ENCODE measurements around the gene MIOX. TPM values are rescaled to one million over a fixed set of nuclear protein-coding genes. Genes with fewer than 3 reads are reported as not detected.

The MIOX gene
- total RNA-seq, 1 donor: not detected

GRCh38 chr22:50522208-50522805 lies 35.6 kb downstream of the MIOX start:
- Histone ChIP-seq H3K36me3 (ENCODE audit: insufficient read depth, low read length) (peaks cover 29% of the 10 kb centered on the region), H4K20me1 (ENCODE audit: insufficient read depth, low read length) (peaks cover 23% of the 10 kb centered on the region), H2AFZ (ENCODE audit: low read length) (no peak overlapping the region), H3K4me3 (ENCODE audit: insufficient read depth, low read length) (no peak overlapping the region), H3K27me3 (ENCODE audit: insufficient read depth, low read length) (no peaks in the 10 kb centered on the region), H3K79me2 (ENCODE audit: insufficient read depth, low read length) (peaks cover 33% of the 10 kb centered on the region), H3K4me2 (ENCODE audit: insufficient read depth, low read length) (no peak overlapping the region), H3K27ac (ENCODE audit: low read depth, low read length) (no peak overlapping the region), H3K4me1 (ENCODE audit: insufficient read depth, low read length) (peaks cover 13% of the 10 kb centered on the region), H3K9me3 (ENCODE audit: low read depth, low read length) (no peaks in the 10 kb centered on the region)
- DNase-seq (ENCODE audit: insufficient read length, low spot score, missing footprints): peak; percentile 65
- TF ChIP-seq, protein P1, sequence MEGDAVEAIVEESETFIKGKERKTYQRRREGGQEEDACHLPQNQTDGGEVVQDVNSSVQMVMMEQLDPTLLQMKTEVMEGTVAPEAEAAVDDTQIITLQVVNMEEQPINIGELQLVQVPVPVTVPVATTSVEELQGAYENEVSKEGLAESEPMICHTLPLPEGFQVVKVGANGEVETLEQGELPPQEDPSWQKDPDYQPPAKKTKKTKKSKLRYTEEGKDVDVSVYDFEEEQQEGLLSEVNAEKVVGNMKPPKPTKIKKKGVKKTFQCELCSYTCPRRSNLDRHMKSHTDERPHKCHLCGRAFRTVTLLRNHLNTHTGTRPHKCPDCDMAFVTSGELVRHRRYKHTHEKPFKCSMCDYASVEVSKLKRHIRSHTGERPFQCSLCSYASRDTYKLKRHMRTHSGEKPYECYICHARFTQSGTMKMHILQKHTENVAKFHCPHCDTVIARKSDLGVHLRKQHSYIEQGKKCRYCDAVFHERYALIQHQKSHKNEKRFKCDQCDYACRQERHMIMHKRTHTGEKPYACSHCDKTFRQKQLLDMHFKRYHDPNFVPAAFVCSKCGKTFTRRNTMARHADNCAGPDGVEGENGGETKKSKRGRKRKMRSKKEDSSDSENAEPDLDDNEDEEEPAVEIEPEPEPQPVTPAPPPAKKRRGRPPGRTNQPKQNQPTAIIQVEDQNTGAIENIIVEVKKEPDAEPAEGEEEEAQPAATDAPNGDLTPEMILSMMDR (IDR thresholded peaks at IDR 0.05; ENCODE audit: extremely low read depth, low read depth, low read length): no peak

DNA sequence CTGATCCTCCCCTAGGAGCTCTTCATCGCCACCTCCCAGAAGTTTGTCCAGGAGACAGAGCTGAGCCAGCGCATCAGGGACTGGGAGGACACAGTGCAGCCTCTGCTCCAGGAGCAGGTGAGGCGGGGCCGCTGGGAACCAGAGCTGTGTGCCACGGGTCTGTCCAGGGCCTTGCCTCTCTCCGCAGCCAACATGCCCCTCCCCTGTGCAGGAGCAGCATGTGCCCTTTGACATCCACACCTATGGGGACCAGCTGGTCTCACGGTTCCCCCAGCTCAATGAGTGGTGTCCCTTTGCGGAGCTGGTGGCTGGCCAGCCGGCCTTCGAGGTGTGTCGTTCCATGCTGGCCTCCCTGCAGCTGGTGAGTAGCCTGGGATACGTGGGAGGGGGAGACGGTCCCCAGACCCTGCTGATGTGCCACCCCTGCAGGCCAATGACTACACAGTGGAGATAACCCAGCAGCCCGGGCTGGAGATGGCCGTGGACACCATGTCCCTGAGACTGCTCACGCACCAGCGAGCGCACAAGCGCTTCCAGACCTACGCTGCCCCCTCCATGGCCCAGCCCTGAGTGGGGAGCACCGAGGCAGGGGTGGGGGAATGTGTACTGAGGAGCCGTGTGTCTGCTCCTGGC lies 36.3 kb downstream of the MIOX start:
- H2AFZ ChIP-seq (ENCODE audit: low read length): no peak overlapping the region
- TF ChIP-seq, protein P1 (IDR thresholded peaks at IDR 0.05; ENCODE audit: extremely low read depth, low read depth, low read length): no peak

DNA sequence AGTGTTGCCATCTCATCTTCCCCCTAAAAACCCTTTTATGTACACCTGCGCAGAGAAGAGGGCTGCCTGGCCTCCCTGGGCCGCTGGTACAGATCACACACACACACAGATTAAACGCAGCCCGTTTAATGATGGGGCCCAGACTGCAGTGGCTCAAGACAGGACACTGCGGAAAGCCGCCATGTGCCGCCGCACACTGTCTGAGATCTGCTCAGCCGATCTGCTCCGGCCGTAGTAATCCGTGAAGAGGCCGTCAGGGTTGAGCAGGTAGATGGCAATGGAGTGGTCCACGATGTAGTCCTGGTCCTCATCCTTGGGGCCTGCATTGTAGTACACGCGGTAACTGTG lies 36.8 kb downstream of the MIOX start:
- H3K36me3 ChIP-seq (ENCODE audit: insufficient read depth, low read length): peaks cover 25% of the 10 kb centered on the region
- TF ChIP-seq, protein P1 (IDR thresholded peaks at IDR 0.05; ENCODE audit: extremely low read depth, low read depth, low read length): no peak
- peaks cover 13% of the 10 kb centered on the region for H3K4me1 ChIP-seq (ENCODE audit: insufficient read depth, low read length)
- H3K79me2 ChIP-seq (ENCODE audit: insufficient read depth, low read length): peaks cover 30% of the 10 kb centered on the region
- H4K20me1 ChIP-seq (ENCODE audit: insufficient read depth, low read length): peaks cover 23% of the 10 kb centered on the region
- no peak overlapping the region for H2AFZ ChIP-seq (ENCODE audit: low read length)
- no peaks in the 10 kb centered on the region for H3K27me3 ChIP-seq (ENCODE audit: insufficient read depth, low read length)
- no peaks in the 10 kb centered on the region for H3K9me3 ChIP-seq (ENCODE audit: low read depth, low read length)
- no peak overlapping the region for H3K27ac ChIP-seq (ENCODE audit: low read depth, low read length)
- H3K4me2 ChIP-seq (ENCODE audit: insufficient read depth, low read length): no peak overlapping the region
- peak; percentile 58 for DNase-seq (ENCODE audit: insufficient read length, low spot score, missing footprints)
- no peak overlapping the region for H3K4me3 ChIP-seq (ENCODE audit: insufficient read depth, low read length)

More for the DNA sequence above, 36.3 kb downstream of the MIOX start:
- peak; percentile 68 for DNase-seq (ENCODE audit: insufficient read length, low spot score, missing footprints)
- H3K27ac ChIP-seq (ENCODE audit: low read depth, low read length): no peak overlapping the region
- peaks cover 30% of the 10 kb centered on the region for H3K79me2 ChIP-seq (ENCODE audit: insufficient read depth, low read length)
- H3K27me3 ChIP-seq (ENCODE audit: insufficient read depth, low read length): no peaks in the 10 kb centered on the region
- H3K4me3 ChIP-seq (ENCODE audit: insufficient read depth, low read length): no peak overlapping the region
- H4K20me1 ChIP-seq (ENCODE audit: insufficient read depth, low read length): peaks cover 23% of the 10 kb centered on the region
- H3K9me3 ChIP-seq (ENCODE audit: low read depth, low read length): no peaks in the 10 kb centered on the region
- H3K4me2 ChIP-seq (ENCODE audit: insufficient read depth, low read length): no peak overlapping the region
- H3K4me1 ChIP-seq (ENCODE audit: insufficient read depth, low read length): peaks cover 13% of the 10 kb centered on the region
- peaks cover 29% of the 10 kb centered on the region for H3K36me3 ChIP-seq (ENCODE audit: insufficient read depth, low read length)

DNA sequence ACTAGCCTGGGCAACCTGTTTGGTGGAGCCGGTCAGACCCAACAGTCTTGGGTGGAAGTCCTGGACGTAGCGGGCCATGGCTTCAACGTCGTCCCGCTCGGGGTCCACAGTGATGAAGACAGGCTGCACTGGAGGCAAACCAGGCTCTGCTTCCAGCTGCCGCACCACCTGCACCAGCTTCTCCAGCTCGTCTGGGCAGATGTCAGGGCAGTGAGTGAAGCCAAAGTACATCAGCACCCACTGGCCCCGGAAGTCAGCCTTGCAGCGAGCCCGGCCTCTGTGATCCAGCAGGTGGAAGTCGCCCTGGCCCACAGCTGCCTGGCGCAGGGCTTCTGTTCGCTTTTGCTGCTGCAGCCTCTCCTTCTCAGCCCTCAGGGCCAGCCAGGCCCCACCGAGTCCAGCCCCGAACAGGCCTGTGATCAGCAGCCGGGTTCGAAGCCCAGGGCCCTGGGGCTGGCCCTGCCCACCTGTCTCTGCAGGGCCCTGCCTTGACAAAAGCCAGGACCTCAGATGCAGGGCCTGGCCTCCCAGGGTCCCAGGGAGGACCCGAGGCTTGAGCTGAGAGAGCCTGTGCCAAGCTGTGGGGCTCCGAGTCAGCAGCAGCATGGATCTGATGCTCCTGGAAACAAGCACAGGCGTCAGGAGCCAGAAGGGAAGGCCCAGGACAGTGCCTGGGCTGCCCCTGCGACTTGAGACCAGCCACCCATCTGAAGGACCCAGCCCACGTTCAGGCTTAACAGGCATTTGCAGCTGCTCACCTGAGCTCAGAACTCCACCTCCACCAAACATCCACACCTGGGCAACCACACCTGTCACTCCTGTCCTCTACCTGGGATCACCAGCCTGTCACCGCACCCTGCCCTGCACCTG lies 37.4 kb downstream of the MIOX start:
- Histone ChIP-seq H3K36me3 (ENCODE audit: insufficient read depth, low read length) (peaks cover 18% of the 10 kb centered on the region), H3K9me3 (ENCODE audit: low read depth, low read length) (no peaks in the 10 kb centered on the region), H3K4me2 (ENCODE audit: insufficient read depth, low read length) (peak overlapping the region; percentile 96), H3K27me3 (ENCODE audit: insufficient read depth, low read length) (no peaks in the 10 kb centered on the region), H4K20me1 (ENCODE audit: insufficient read depth, low read length) (peaks cover 28% of the 10 kb centered on the region), H2AFZ (ENCODE audit: low read length) (no peak overlapping the region), H3K4me3 (ENCODE audit: insufficient read depth, low read length) (peak overlapping the region; percentile 86), H3K4me1 (ENCODE audit: insufficient read depth, low read length) (peaks cover 13% of the 10 kb centered on the region), H3K79me2 (ENCODE audit: insufficient read depth, low read length) (peaks cover 30% of the 10 kb centered on the region), H3K27ac (ENCODE audit: low read depth, low read length) (peak overlapping the region; percentile 78)
- TF ChIP-seq, protein P1 (IDR thresholded peaks at IDR 0.05; ENCODE audit: extremely low read depth, low read depth, low read length): no peak
- peak; percentile 85 for DNase-seq (ENCODE audit: insufficient read length, low spot score, missing footprints)
